Colonic mucosa (tissue), 4 donors: ENCODE measurements around the gene EZH2. TPM values are rescaled to one million over a fixed set of nuclear protein-coding genes. Genes with fewer than 3 reads are reported as not detected.

Source experiments
- DNase-seq: peaks from one replicate; pipeline ENCODE4 v3.0.0-alpha.2; 2020
- H3K27ac ChIP-seq: fragments of 200-600 bp; one replicate; pipeline ENCODE4 v1.8.0; 2021
- H3K27me3 ChIP-seq: fragments of 200-600 bp; one replicate; pipeline ENCODE4 v1.8.0; 2021
- H3K36me3 ChIP-seq: fragments of 200-600 bp; one replicate; pipeline ENCODE4 v1.8.0; 2021
- H3K4me1 ChIP-seq: fragments of 200-600 bp; one replicate; pipeline ENCODE4 v1.8.0; 2021; ENCODE audit warnings: mild to moderate bottlenecking
- H3K4me3 ChIP-seq: fragments of 200-600 bp; one replicate; pipeline ENCODE4 v1.8.0; 2021
- H3K9ac ChIP-seq, 2 donors: one replicate each; pipeline ENCODE4 v1.7.0; 2013; ENCODE audit warnings: control low read depth in 2 of 2, low read depth in 2 of 2, low read length in 2 of 2
- H3K9me3 ChIP-seq: fragments of 200-600 bp; one replicate; pipeline ENCODE4 v1.8.0; 2021
- CTCF ChIP-seq: fragments of 200-600 bp; IDR thresholded peaks from one replicate; pipeline ENCODE4 v1.8.0; 2022; ENCODE audit warnings: antibody characterized with exemption, mild to moderate bottlenecking
- intact Hi-C: fragments of 100-400 bp; cut with DNase I; formaldehyde crosslinking; loops from one replicate; pipeline ENCODE4 v1.14.1; 2022
- total RNA-seq, 2 donors: library from RNA; stranded (reverse); fragmentation: NEBNext Ultra II Directional in 1 of 2; extraction: Animal tissue kit (Norgen Biotek cat#: 25700) in 1 of 2; gene quantifications; one replicate each; pipeline ENCODE4 v1.2.1, GENCODE V29; 2021
- donor health status: healthy.
- donor health status: DM: no; HTN: no; CAD: no.
- donor health status: DM: no; HTN: no; CAD: no.

Gene EZH2
- total RNA-seq, 2 donors from 2014 or later, result 13.4 to 31.7 TPM

DNA sequence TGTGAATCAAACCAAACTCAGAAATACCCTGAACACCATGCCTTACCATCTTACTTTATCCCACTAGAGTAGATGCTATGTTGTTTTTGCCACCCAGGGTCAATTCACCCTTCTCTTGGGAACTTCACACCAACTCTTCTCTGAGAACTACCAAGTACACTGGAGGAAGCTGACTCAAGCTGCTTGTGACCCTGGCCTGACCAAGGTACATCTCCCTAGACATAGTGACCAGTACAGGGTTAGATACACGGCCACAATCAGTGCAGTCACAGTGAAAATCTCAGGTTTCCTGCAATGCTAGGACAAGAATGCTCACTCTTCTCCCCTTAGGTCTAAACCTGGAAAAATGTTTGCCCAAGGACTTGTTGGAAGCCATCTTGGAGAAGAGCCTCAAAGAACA, 31.8 kb downstream of the EZH2 start:
- no peak for DNase-seq
- no peaks in the 10 kb centered on the region for H3K36me3 ChIP-seq
- intact Hi-C loops, result loop anchor here (10.0 kb wide), 1 partner anchor 113 kb away; no protein-coding TSS in a partner anchor
- H3K4me1 ChIP-seq, result no peaks in the 10 kb centered on the region
- no peaks in the 10 kb centered on the region for H3K27me3 ChIP-seq
- H3K9me3 ChIP-seq, result no peaks in the 10 kb centered on the region
- no peak overlapping the region for H3K9ac ChIP-seq
- H3K27ac ChIP-seq, result no peak overlapping the region
- no peak for TF ChIP-seq CTCF
- no peak overlapping the region for H3K4me3 ChIP-seq

DNA sequence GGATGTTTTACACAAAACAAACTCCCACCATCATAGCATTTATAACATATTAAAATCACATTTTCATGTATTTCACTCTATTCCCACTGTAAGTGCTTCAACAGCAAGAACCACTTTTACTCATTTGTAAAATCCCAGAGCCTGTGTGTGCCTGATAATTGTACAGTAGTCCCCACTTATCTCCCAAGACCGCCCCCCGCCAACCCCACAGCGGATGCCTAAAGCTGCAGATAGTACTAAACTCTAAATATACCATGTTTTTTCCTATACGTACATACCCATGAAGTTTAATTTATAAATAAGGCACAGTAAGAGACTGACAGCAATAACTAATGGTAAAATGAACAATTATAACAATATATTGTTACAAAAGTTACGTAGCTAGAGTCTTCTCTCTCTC, 33.5 kb downstream of the EZH2 start:
- intact Hi-C loops, result loop anchor here (10.0 kb wide), 1 partner anchor 114 kb away; no protein-coding TSS in a partner anchor
- H3K27ac ChIP-seq, result no peak overlapping the region
- no peaks in the 10 kb centered on the region for H3K36me3 ChIP-seq
- no peaks in the 10 kb centered on the region for H3K9me3 ChIP-seq
- H3K4me3 ChIP-seq, result no peak overlapping the region
- no peaks in the 10 kb centered on the region for H3K4me1 ChIP-seq
- no peaks in the 10 kb centered on the region for H3K27me3 ChIP-seq
- TF ChIP-seq CTCF, result no peak
- H3K9ac ChIP-seq, result no peak overlapping the region
- DNase-seq, result no peak

DNA sequence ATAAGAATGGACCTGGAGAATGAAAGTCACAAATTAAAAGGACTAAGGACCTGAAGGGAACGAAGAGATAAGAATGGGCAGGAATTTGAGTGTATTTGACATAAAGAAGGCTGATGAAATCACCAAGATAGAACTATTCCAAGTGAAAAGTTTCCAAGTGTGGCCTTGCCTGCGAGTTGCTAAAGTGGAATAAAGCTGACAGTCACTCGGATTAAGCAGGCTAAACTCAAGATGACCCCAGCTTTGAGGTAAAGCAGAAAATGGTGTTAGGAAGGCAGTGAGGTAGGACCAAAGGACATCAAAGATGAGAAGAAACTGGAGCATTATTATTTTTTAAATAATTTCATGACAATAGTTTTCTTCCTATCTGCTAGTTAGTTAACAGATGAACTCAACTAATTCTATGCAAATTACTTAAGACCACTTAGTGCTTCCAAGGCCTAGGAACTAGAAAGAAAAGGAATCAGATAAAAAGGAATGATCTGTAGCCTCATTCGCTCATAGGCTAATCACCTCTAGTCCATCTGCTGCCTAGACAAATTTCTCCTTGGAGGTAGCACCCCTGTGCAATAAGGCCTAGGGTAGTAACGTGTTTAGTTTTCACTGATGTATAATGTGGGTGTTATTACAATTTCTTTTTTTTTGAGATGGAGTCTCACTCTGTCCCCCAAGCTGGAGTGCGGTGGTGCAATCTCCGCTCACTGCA, 34.5 kb downstream of the EZH2 start:
- no peak for DNase-seq

DNA sequence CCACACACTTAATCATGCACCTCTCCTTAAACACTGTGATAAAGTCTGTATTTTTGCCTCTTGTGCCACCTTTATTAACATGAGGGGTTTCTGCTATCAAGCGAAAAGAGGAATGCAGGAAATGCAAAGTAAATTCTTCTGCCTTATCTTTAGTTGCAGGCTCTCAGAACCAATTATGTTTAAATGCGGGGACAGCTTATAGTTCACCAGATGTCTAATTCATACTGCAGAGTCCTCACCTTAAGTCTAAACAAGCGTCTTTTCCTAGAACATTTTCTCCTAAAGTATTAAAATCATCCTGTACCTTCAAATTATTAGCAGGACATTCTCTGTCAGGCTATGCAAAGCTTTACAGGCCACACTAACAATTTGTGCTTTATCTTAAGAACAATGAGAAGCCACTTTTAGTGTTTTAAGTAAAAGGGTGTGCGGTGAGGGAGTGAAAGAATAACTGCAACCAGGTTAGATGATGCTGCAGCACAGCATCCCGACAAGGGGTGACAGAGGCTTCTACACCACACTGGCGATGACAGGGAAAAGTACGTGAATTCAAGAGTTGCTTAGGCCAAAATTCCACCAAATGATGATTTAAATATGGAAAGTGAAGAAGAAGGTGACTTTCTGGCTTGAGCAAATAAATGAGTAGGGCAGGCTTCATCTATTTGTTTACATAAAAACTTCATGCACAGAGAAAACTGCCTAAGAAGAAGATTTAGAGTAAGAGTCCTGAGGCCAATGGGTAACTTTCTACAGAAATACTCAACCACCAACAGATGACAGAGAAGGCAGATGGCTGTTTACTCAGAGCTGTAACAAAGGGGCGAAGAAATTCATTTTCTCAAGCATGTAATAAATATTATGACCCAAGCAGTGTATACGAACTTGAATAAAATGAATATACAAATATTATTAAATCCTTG, 36.0 kb downstream of the EZH2 start:
- no peak for DNase-seq
- Histone ChIP-seq H3K9ac (no peak overlapping the region), H3K27ac (no peak overlapping the region), H3K9me3 (no peaks in the 10 kb centered on the region), H3K36me3 (no peaks in the 10 kb centered on the region), H3K4me3 (no peak overlapping the region), H3K27me3 (no peaks in the 10 kb centered on the region), H3K4me1 (no peaks in the 10 kb centered on the region)
- intact Hi-C loops, result no loop called here
- TF ChIP-seq CTCF, result no peak

More for the DNA sequence above, 34.5 kb downstream of the EZH2 start:
- H3K9ac ChIP-seq, result no peak overlapping the region
- H3K27ac ChIP-seq, result no peak overlapping the region
- intact Hi-C loops, result loop anchor here (10.0 kb wide), 1 partner anchor 115 kb away; no protein-coding TSS in a partner anchor
- H3K4me3 ChIP-seq, result no peak overlapping the region
- H3K36me3 ChIP-seq, result no peaks in the 10 kb centered on the region
- no peak for TF ChIP-seq CTCF
- no peaks in the 10 kb centered on the region for H3K9me3 ChIP-seq
- H3K4me1 ChIP-seq, result no peaks in the 10 kb centered on the region
- no peaks in the 10 kb centered on the region for H3K27me3 ChIP-seq

- Histone ChIP-seq H3K4me3 (no peak overlapping the region), H3K27ac (no peak overlapping the region), H3K9me3 (no peaks in the 10 kb centered on the region), H3K36me3 (no peaks in the 10 kb centered on the region), H3K27me3 (no peaks in the 10 kb centered on the region), H3K4me1 (no peaks in the 10 kb centered on the region), H3K9ac (no peak overlapping the region)
- intact Hi-C loops, result no loop called here
- no peak for TF ChIP-seq CTCF
- DNase-seq, result no peak
Measured at GRCh38 chr7:148838905-148839304, 45.2 kb downstream of the EZH2 start.
